Sigmoid colon (tissue), 4 donors: ENCODE data around the gene MLPH.

ENCODE experiments used
- EP300 ChIP-seq, 4 donors: sonication (generic); formaldehyde crosslinking; IDR thresholded peaks; one replicate each; pipeline ENCODE4 v1.6.1; 2017; ENCODE audit warnings: antibody characterized with exemption in 4 of 4
- POLR2AphosphoS5 ChIP-seq, 4 donors: sonication (generic); formaldehyde crosslinking; IDR thresholded peaks; one replicate each; pipeline ENCODE4 v1.6.1; 2017; ENCODE audit warnings: antibody characterized with exemption in 4 of 4
- TF ChIP-seq, protein P1 (sequence below), 4 experiments: fragments of 450-650 bp in 3 of 4; fragments of 200-600 bp in 1 of 4; IDR thresholded peaks; one replicate each; pipeline ENCODE4 v1.5.1; 2016 to 2019; ENCODE audit warnings: antibody characterized with exemption in 4 of 4, mild to moderate bottlenecking in 3 of 4, moderate library complexity in 2 of 4

GRCh38 chr2:237471438-237472186, 15.4 kb upstream of the MLPH start:
- TF ChIP-seq EP300 (IDR thresholded peaks at IDR 0.05): no peak
- TF ChIP-seq POLR2AphosphoS5 (IDR thresholded peaks at IDR 0.05): no peak
- TF ChIP-seq, protein P1, sequence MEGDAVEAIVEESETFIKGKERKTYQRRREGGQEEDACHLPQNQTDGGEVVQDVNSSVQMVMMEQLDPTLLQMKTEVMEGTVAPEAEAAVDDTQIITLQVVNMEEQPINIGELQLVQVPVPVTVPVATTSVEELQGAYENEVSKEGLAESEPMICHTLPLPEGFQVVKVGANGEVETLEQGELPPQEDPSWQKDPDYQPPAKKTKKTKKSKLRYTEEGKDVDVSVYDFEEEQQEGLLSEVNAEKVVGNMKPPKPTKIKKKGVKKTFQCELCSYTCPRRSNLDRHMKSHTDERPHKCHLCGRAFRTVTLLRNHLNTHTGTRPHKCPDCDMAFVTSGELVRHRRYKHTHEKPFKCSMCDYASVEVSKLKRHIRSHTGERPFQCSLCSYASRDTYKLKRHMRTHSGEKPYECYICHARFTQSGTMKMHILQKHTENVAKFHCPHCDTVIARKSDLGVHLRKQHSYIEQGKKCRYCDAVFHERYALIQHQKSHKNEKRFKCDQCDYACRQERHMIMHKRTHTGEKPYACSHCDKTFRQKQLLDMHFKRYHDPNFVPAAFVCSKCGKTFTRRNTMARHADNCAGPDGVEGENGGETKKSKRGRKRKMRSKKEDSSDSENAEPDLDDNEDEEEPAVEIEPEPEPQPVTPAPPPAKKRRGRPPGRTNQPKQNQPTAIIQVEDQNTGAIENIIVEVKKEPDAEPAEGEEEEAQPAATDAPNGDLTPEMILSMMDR (IDR thresholded peaks at IDR 0.05): peak in 3 of 4 experiments; percentile 49 to 56 (median 51)
